GM12873 (cell line): ENCODE data around the gene FLT1.

ENCODE experiments used
- CTCF ChIP-seq: IDR thresholded peaks from 2 replicates; pipeline ENCODE4 v1.5.1; 2012; ENCODE audit warnings: low read depth, mild to moderate bottlenecking, moderate library complexity, low read length, control low read depth; ENCODE audit not compliant: insufficient read depth; ENCODE audit errors: missing control alignments

FLT1 gene

DNA sequence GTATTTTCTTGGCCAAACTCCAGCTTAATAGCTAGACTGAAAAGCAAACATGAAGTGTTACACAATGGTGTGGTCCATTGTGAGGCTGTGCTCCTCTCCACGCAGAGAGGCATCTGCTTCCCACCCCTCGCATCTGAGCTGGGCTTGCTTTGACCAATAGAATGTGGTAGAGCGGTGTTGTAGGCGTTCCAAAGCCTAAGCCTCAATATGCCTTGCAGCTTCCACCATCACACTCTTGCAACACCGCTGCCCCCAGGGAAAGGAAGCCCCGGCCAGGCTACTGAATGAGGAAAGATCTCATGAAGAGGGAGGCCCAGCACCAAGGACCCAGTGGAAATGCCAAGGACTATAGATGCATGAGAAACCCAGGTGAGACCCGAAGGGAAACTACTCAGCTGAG lies 9.4 kb downstream of the FLT1 start:
- TF ChIP-seq CTCF, result no peak

DNA sequence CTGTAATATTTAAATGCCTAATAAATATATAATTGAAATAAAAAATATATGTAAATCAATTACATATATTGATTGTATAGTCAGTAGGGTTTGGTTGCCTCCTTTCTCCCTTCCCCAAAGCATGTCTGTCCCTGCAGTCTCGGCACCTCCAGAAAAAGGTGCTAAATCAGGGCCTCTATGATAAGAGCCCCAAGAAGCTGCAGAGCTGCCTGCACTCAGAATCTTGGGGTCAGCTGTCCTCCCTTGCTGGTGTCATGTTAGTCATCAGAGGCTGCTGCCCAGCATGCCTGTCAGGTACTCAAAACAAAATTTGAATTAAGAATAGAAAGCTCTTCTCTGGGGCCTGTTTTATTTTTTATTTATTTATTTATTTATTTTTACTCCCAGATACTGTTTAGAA lies 9.8 kb downstream of the FLT1 start:
- no peak for TF ChIP-seq CTCF

DNA sequence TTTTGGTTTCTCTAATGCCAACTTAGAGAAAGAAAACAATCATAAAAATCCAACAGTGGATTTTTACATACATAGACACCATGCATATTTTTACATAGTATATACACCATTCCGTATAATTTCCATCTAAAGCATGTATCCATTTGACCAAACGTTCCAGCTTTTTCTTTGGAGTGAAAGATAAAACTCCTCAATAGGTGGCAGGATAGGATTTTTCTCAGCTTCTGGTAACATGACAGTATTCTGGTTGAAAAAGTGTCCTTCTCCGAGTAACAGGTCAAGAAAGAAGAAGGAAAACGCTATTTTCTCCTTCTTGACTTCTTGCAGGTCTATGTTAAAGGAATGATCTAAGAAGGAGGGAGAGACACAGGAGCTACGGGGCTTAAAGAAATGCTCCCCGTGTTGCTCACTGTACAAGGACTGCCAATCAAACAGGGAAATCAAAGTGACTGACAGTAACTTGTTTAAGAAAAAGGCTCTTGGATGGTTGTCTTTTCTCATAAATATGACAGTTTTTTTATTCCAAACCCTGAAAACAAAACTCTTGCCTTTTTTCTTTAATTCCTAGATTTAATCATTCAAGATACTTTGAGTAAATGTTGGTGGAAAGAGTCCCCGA lies 11.5 kb downstream of the FLT1 start:
- no peak for TF ChIP-seq CTCF

GRCh38 chr13:28479005-28479404 lies 15.9 kb downstream of the FLT1 start:
- TF ChIP-seq CTCF, result no peak

DNA sequence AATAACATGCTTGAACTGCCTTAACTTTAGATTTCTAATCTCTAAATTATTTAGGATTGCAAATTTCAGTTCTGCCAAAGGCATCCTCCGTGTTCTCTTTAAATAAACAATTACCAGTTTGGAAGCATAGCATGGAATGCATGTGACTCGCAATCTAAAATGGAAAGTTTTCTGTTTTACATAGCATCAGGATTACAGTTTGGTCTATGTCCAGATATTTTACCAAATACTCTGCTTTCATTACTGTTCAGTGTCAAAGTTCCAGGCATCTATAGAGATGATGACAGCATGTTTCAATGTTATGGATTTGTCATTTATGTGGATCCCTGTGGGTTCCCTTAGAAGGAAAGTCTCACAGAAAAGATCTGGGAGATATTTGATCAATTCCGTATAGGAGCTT lies 16.8 kb downstream of the FLT1 start:
- TF ChIP-seq CTCF, result no peak

DNA sequence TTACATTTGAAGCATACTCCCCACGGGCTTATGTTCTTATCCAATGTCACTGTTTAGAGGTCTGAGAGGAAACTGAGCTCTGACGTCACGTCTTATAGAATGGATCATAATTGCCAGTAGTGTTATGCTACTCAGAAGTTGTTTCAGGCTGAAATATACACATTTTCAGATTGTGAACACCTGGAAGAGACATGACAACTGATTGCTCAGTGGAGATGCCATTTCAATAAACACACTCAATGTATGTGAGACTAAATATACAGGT lies 17.3 kb downstream of the FLT1 start:
- TF ChIP-seq CTCF, result no peak

DNA sequence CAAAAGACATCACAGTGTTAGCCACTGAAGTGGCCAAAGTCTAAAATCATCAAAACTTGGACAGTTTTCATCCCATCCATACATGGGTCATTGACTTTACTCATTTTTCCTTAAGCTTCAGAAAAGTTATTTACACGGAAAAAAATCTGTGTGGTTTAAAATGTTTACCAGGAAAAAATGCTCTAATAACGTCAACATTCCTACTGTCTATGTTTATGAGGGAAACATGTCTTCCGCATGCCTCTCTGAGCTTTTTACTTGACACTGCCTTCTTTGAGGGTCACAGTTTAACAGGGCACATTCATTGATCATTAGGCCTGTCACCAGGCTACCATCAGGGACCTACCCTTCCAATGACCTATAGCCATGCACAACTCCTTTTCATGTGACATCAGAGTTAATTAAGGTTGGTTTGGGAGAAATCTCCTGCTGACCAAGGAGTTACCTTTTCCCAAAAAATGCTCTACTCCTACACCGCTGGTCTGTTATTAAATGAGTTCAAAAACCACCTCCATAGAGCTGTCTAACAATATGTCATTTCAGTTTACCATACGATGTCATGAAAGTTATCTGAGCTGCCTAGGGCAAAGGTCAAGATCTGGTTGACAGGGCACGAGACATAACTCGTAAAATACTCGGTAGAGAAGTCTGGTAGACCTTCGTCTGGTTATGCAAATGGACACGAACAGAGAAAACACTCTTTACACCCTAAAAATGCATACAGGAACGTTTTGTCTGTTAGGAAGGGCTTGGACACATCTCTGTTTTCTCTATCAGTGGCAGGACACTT lies 17.8 kb downstream of the FLT1 start:
- no peak for TF ChIP-seq CTCF
